Activated CD8-positive, alpha-beta T cell treated with anti-CD3 and anti-CD28 coated beads, Interleukin-2, amount 10 ng/mL, durations not matched to agents 7 days and 5 days (primary cell): ENCODE data around the gene ATXN7L3B. TPM values are rescaled to one million over a fixed set of nuclear protein-coding genes. Genes with fewer than 3 reads are reported as not detected.

Experiments
- ATAC-seq: fragments of 150-1000 bp; cut with Tn5 transposase; one replicate; pipeline ENCODE4 v1.10.0; 2021; ENCODE audit warnings: moderate library complexity
- CTCF ChIA-PET: fragments of 350-600 bp; sonication (Branson Sonifier 250); formaldehyde crosslinking; loops from one replicate; lab custom pipeline; 2021; ENCODE audit warnings: antibody characterized with exemption; lab: Charles Lee
- POLR2A ChIA-PET: fragments of 350-600 bp; sonication (Branson Sonifier 250); formaldehyde crosslinking; loops from one replicate; lab custom pipeline; 2021; ENCODE audit warnings: antibody characterized with exemption; lab: Charles Lee
- DNase-seq: peaks from one replicate; pipeline ENCODE4 v3.0.0-alpha.2; 2020
- H3K27ac Mint-ChIP-seq: one replicate; pipeline ENCODE4 v1.8.0; 2021; ENCODE audit warnings: mild to moderate bottlenecking, mixed read lengths
- H3K27me3 Mint-ChIP-seq: one replicate; pipeline ENCODE4 v1.8.0; 2021; ENCODE audit warnings: low read depth, mixed read lengths
- H3K36me3 Mint-ChIP-seq: one replicate; pipeline ENCODE4 v1.8.0; 2021; ENCODE audit warnings: low read depth, mixed read lengths
- H3K4me1 Mint-ChIP-seq: one replicate; pipeline ENCODE4 v1.8.0; 2021; ENCODE audit warnings: low read depth, mixed read lengths
- H3K4me3 Mint-ChIP-seq: one replicate; pipeline ENCODE4 v1.8.0; 2021; ENCODE audit warnings: mild to moderate bottlenecking, mixed read lengths
- H3K9me3 Mint-ChIP-seq: one replicate; pipeline ENCODE4 v1.8.0; 2022; ENCODE audit warnings: mixed read lengths; ENCODE audit not compliant: insufficient read depth
- total RNA-seq, 2 experiments: library from RNA; stranded (reverse); gene quantifications; one replicate each; pipeline ENCODE4 v1.2.3, GENCODE V29; 2021

Gene ATXN7L3B
- total RNA-seq, 2 experiments from 2014 or later = 23.8 to 25.2 TPM

DNA sequence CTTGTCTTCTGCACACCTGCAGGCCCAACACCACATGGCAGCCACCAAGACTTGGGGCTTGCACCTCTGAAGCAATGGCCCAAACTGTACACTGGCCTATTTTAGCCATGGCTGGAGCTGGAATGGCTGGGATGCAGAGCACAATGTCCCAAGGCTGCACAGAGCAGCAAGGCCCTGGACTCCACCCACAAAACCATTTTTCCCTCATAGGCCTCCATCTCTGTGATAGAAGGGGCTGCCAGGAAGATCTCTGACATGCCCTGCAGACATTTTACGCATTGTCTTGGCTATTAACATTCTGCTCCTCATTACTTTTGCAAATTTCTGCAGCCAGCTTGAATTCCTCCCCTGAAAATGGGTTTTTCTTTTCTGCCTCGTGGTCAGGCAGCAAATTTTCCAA lies 22.1 kb downstream of the ATXN7L3B start:
- no peaks in the 10 kb centered on the region for H3K27me3 Mint-ChIP-seq

DNA sequence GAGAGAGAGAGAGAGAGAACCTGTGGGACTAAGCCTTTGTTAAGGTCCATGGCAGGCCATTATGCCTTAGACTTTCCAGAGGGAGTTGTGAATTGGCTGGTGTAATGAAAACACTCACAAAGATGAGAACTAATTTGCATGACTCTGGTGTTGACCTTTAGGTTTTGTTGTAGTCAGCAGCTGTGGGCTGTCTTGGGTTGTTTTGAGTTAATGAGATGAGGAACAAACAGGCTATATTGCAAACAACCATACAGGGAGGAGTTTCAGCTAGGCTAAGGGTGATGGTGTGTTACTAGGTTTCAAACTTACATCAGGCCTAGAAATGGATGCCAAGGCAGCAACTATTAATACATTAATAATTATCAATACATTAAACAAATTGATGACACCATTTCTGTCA lies 26.3 kb downstream of the ATXN7L3B start:
- ChIA-PET POLR2A (no interaction called here), CTCF (no interaction called here)
- Mint-ChIP-seq H3K4me1 (no peaks in the 10 kb centered on the region), H3K27me3 (no peaks in the 10 kb centered on the region), H3K27ac (no peak overlapping the region), H3K9me3 (no peaks in the 10 kb centered on the region), H3K4me3 (no peak overlapping the region), H3K36me3 (no peaks in the 10 kb centered on the region)
- ATAC-seq = no peak
- no peak for DNase-seq

More for the DNA sequence above, 22.1 kb downstream of the ATXN7L3B start:
- ATAC-seq (no peak), DNase-seq (no peak)
- CTCF ChIA-PET = no interaction called here
- Mint-ChIP-seq H3K27ac (no peak overlapping the region), H3K9me3 (no peaks in the 10 kb centered on the region), H3K36me3 (no peaks in the 10 kb centered on the region), H3K4me3 (no peak overlapping the region), H3K4me1 (no peaks in the 10 kb centered on the region)
- POLR2A ChIA-PET = no interaction called here

DNA sequence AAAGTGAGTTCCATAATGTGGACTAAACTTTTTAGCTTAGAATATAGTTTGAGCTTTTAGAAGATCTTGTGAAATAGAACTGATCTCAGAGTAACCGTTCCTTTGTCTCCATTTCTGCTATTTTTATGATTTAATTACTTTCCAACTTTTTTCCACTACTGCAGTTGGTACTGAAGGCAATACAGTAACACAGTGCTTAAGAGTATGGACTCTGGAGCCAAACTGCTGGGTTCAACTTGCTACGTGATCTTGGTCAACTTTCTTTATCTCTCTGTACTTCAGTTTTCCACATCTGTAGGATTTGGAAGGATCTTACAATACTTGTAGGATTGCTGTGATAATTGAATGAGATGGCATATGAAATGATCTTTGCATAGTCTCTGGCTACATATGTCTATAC lies 40.9 kb downstream of the ATXN7L3B start:
- ATAC-seq (no peak), DNase-seq (no peak)
- no peaks in the 10 kb centered on the region for H3K36me3 Mint-ChIP-seq
- ChIA-PET CTCF (no interaction called here), POLR2A (no interaction called here)
- H3K4me3 Mint-ChIP-seq = no peak overlapping the region
- no peaks in the 10 kb centered on the region for H3K27me3 Mint-ChIP-seq
- H3K4me1 Mint-ChIP-seq = no peaks in the 10 kb centered on the region
- H3K9me3 Mint-ChIP-seq = no peaks in the 10 kb centered on the region
- no peak overlapping the region for H3K27ac Mint-ChIP-seq

DNA sequence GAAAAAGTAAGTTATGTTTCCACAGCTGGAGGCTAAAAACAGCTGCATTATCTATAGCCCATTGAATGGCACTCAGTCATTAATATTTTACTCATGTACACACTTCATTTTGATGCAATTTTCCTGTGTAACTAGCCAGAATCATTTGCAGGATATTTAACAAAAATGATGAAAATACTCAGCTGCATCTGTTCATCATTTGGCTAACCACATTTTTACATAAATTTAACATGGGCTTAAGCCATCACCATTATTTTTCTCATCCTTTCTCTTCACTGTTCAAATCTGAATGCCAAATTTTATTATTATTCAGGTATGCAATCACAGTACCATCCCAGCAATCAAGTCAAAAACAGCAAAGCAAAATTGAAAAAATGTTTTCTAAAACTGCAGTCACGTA lies 41.8 kb downstream of the ATXN7L3B start:
- Mint-ChIP-seq H3K4me1 (no peaks in the 10 kb centered on the region), H3K27ac (no peak overlapping the region), H3K27me3 (no peaks in the 10 kb centered on the region), H3K9me3 (no peaks in the 10 kb centered on the region), H3K4me3 (no peak overlapping the region), H3K36me3 (no peaks in the 10 kb centered on the region)
- ATAC-seq (no peak), DNase-seq (no peak)
- CTCF ChIA-PET = no interaction called here
- POLR2A ChIA-PET = no interaction called here

DNA sequence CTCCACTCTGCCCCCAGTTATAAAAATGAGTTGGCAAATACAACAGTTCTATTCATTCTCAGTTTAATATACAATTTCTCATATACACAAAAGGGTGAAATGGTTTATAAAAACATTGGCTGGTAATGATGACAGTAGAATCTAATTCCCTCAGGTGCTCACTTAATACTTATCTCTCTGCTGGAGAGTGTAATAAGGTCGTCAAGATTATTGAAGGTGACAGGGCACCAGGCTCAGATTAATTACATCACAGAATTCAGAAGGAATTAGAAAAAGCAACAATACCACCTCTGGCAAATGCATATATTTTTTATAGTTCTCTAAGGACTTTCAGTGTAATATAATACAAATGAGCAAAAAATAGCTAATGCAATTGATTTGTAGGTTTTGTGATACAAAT lies 42.3 kb downstream of the ATXN7L3B start:
- DNase-seq (no peak), ATAC-seq (no peak)
- no peaks in the 10 kb centered on the region for H3K36me3 Mint-ChIP-seq
- CTCF ChIA-PET = no interaction called here
- no peak overlapping the region for H3K27ac Mint-ChIP-seq
- no peaks in the 10 kb centered on the region for H3K4me1 Mint-ChIP-seq
- H3K27me3 Mint-ChIP-seq = no peaks in the 10 kb centered on the region
- no peak overlapping the region for H3K4me3 Mint-ChIP-seq
- POLR2A ChIA-PET = no interaction called here
- no peaks in the 10 kb centered on the region for H3K9me3 Mint-ChIP-seq

DNA sequence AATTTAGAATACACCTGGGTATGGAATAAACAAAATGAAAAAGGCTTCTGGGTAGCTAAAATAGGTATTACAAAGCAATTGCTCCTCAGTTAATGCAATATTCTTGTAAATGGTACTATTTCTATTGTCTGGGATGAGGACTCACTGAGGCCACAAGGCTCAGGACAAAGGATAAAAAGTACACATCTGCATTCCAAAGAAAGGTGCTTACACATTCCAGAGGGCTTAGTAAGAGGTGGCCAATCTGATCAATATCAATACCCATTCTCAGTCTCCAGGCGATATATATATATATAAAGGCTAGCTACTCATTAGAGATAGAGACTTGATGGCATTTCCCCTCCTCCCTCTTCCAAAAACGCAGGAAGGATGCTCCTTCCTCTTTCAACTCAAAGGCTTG lies 43.8 kb downstream of the ATXN7L3B start:
- Mint-ChIP-seq H3K4me3 (no peak overlapping the region), H3K36me3 (no peaks in the 10 kb centered on the region), H3K4me1 (no peaks in the 10 kb centered on the region), H3K27me3 (no peaks in the 10 kb centered on the region), H3K27ac (no peak overlapping the region), H3K9me3 (no peaks in the 10 kb centered on the region)
- ChIA-PET CTCF (no interaction called here), POLR2A (no interaction called here)
- DNase-seq (no peak), ATAC-seq (no peak)

DNA sequence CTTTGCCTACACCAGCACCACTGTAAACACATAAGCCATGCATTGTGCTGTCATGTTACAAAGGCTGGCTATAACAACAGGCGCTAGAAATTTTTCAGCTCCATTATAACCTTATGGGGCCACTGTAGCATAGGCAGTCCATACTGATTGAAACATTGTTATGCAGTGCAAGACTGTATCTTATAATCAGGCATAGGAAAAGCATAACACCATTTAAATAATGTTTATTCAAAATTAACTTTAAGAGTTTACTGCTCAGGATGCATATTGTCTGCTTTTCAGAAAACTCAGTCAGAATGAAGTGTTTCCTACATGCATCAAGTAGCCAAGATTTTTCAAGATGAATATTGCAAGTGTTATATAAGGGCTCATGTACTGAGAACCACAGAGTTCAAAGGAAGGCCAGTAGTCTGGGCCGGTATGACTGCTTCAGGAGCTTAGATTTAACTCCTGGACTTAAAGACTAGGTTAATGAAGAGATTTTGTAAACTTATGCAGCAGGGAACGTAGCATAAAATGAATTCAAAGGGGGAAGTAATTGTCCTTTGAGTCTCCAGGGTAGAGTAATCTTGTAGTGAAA lies 46.9 kb downstream of the ATXN7L3B start:
- ChIA-PET CTCF (no interaction called here), POLR2A (no interaction called here)
- Mint-ChIP-seq H3K27me3 (no peaks in the 10 kb centered on the region), H3K36me3 (no peaks in the 10 kb centered on the region), H3K4me3 (no peak overlapping the region), H3K9me3 (no peaks in the 10 kb centered on the region), H3K4me1 (no peaks in the 10 kb centered on the region), H3K27ac (no peak overlapping the region)
- DNase-seq = no peak
- no peak for ATAC-seq

DNA sequence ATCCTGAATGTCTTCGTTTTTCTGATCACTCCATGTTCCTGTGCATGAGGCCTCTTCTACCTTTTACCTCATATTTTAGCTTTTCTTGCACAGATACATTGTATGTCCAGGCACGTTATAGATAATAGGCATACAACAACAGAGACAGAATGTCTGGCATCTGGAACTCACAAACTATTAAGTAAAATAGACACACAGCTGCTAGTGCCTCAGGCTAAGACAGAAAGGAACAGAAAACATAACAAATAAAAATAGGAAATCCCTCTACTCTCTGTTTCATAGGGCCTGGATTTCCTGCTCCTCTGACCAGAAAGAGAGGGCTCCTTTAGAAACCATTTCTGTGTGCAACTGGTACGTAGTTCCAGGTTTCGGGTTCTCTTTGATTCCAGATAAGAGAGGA lies 48.6 kb downstream of the ATXN7L3B start:
- Mint-ChIP-seq H3K4me1 (no peaks in the 10 kb centered on the region), H3K27ac (no peak overlapping the region), H3K9me3 (no peaks in the 10 kb centered on the region), H3K4me3 (no peak overlapping the region), H3K27me3 (no peaks in the 10 kb centered on the region), H3K36me3 (no peaks in the 10 kb centered on the region)
- ATAC-seq (no peak), DNase-seq (no peak)
- POLR2A ChIA-PET = no interaction called here
- CTCF ChIA-PET = no interaction called here
